Tibial nerve (tissue), 4 donors: ENCODE results near the gene SUGP2. TPM values are rescaled to one million over a fixed set of nuclear protein-coding genes. Genes with fewer than 3 reads are reported as not detected.
A peak's percentile ranks its signal among the peaks of the same experiment; 100 is the strongest.

Source experiments
- DNase-seq, 2 donors: peaks; one replicate each; pipeline ENCODE4 v3.0.0-alpha.2; 2019; ENCODE audit warnings: low spot score in 2 of 2
- H3K27ac ChIP-seq, 4 donors: fragments of 200-600 bp; sonication (generic) in 3 of 4; one replicate each; pipeline ENCODE4 v1.5.1; 2017 to 2019; ENCODE audit warnings: mild to moderate bottlenecking in 1 of 4
- H3K27me3 ChIP-seq, 2 donors: fragments of 200-600 bp; sonication (generic) in 1 of 2; one replicate each; pipeline versions ENCODE4 v1.5.1 to v1.6.0; 2017 to 2019
- H3K36me3 ChIP-seq, 3 donors: fragments of 200-600 bp; sonication (generic); one replicate each; pipeline ENCODE4 v1.5.1; 2018 to 2019
- H3K4me1 ChIP-seq, 4 donors: fragments of 200-600 bp; sonication (generic) in 3 of 4; one replicate each; pipeline ENCODE4 v1.5.1; 2017 to 2019
- H3K4me3 ChIP-seq, 4 donors: fragments of 200-600 bp; sonication (generic) in 3 of 4; one replicate each; pipeline ENCODE4 v1.5.1; 2017 to 2019; ENCODE audit warnings: mild to moderate bottlenecking in 1 of 4, moderate library complexity in 1 of 4
- H3K9me3 ChIP-seq, 4 donors: fragments of 200-600 bp; sonication (generic) in 3 of 4; one replicate each; pipeline ENCODE4 v1.5.1; 2017 to 2019
- CTCF ChIP-seq, 5 experiments: fragments of 200-600 bp in 3 of 5; fragments of 450-650 bp in 2 of 5; sonication (generic) in 3 of 5; IDR thresholded peaks; one replicate each; pipeline ENCODE4 v1.5.1; 2016 to 2019; ENCODE audit warnings: antibody characterized with exemption in 5 of 5, mild to moderate bottlenecking in 3 of 5, moderate library complexity in 2 of 5
- EP300 ChIP-seq, 2 donors: sonication (generic); formaldehyde crosslinking; IDR thresholded peaks; one replicate each; pipeline ENCODE4 v1.6.1; 2017; ENCODE audit warnings: antibody characterized with exemption in 2 of 2, mild to moderate bottlenecking in 1 of 2
- POLR2A ChIP-seq, 2 donors: fragments of 450-650 bp; IDR thresholded peaks; one replicate each; pipeline ENCODE4 v1.6.1; 2017; ENCODE audit warnings: antibody characterized with exemption in 2 of 2, mild to moderate bottlenecking in 2 of 2, moderate library complexity in 2 of 2
- WGBS, 2 donors: methylation state at CpG; one replicate each; pipeline ENCODE4 v1.1.5; 2018; 5-methylcytosine and 5-hydroxymethylcytosine counted together
- total RNA-seq, 4 donors: library from RNA; depleted of rRNA; stranded (reverse); fragments of >200 nt; gene quantifications; one replicate each; pipeline ENCODE4 v1.1.0, GENCODE V29; 2016

SUGP2 gene
- total RNA-seq, 4 donors from 2014 or later = 50.8 to 95.1 (median 65.1) TPM

GRCh38 chr19:18998276-18998675 lies 35.0 kb downstream of the SUGP2 start:
- H3K36me3 ChIP-seq = peaks cover 3 to 88% (median 6%) of the 10 kb centered on the region in 3 donors
- 89 to 94% methylated on average over 8 of the region's 8 CpGs for WGBS, 2 donors
- no peaks in the 10 kb centered on the region for H3K9me3 ChIP-seq
- TF ChIP-seq EP300 (IDR thresholded peaks at IDR 0.05) (no peak), POLR2A (IDR thresholded peaks at IDR 0.05) (no peak), CTCF (IDR thresholded peaks at IDR 0.05) (no peak)
- no peak overlapping the region for H3K4me3 ChIP-seq
- no peak for DNase-seq
- no peak overlapping the region for H3K27ac ChIP-seq
- H3K4me1 ChIP-seq = peaks cover 0 to 22% (median 0%) of the 10 kb centered on the region in 4 donors
- H3K27me3 ChIP-seq = no peaks in the 10 kb centered on the region

- H3K9me3 ChIP-seq = no peaks in the 10 kb centered on the region
- peaks cover 3 to 92% (median 6%) of the 10 kb centered on the region in 3 donors for H3K36me3 ChIP-seq
- H3K4me1 ChIP-seq = peaks cover 0 to 22% (median 0%) of the 10 kb centered on the region in 4 donors
- WGBS, 2 donors = 74 to 76% methylated on average over 6 of the region's 6 CpGs
- TF ChIP-seq POLR2A (IDR thresholded peaks at IDR 0.05) = no peak
- no peak for TF ChIP-seq EP300 (IDR thresholded peaks at IDR 0.05)
- no peak for TF ChIP-seq CTCF (IDR thresholded peaks at IDR 0.05)
- H3K27ac ChIP-seq = no peak overlapping the region
- no peak overlapping the region for H3K4me3 ChIP-seq
- no peak for DNase-seq
- no peaks in the 10 kb centered on the region for H3K27me3 ChIP-seq
Measured at GRCh38 chr19:18996796-18997394, 36.4 kb downstream of the SUGP2 start.

GRCh38 chr19:18996351-18996750 lies 37.0 kb downstream of the SUGP2 start:
- H3K4me1 ChIP-seq = peaks cover 0 to 22% (median 0%) of the 10 kb centered on the region in 4 donors
- no peaks in the 10 kb centered on the region for H3K9me3 ChIP-seq
- WGBS, 2 donors = 89 to 92% methylated on average over 10 of the region's 10 CpGs
- H3K27ac ChIP-seq = no peak overlapping the region
- no peak overlapping the region for H3K4me3 ChIP-seq
- H3K27me3 ChIP-seq = no peaks in the 10 kb centered on the region
- peaks cover 3 to 92% (median 6%) of the 10 kb centered on the region in 3 donors for H3K36me3 ChIP-seq
- TF ChIP-seq CTCF (IDR thresholded peaks at IDR 0.05) (no peak), EP300 (IDR thresholded peaks at IDR 0.05) (no peak), POLR2A (IDR thresholded peaks at IDR 0.05) (no peak)
- no peak for DNase-seq

GRCh38 chr19:18995804-18996241 lies 37.5 kb downstream of the SUGP2 start:
- no peak overlapping the region for H3K4me3 ChIP-seq
- peaks cover 0 to 22% (median 0%) of the 10 kb centered on the region in 4 donors for H3K4me1 ChIP-seq
- H3K27me3 ChIP-seq = no peaks in the 10 kb centered on the region
- peaks cover 3 to 92% (median 6%) of the 10 kb centered on the region in 3 donors for H3K36me3 ChIP-seq
- TF ChIP-seq POLR2A (IDR thresholded peaks at IDR 0.05) (no peak), EP300 (IDR thresholded peaks at IDR 0.05) (no peak), CTCF (IDR thresholded peaks at IDR 0.05) (peak in 3 of 5 experiments; percentile 10 to 25 (median 24))
- DNase-seq = no peak
- WGBS, 2 donors = 15 to 18% methylated on average over 5 of the region's 5 CpGs
- no peak overlapping the region for H3K27ac ChIP-seq
- H3K9me3 ChIP-seq = no peaks in the 10 kb centered on the region

- Histone ChIP-seq H3K27ac (no peak overlapping the region), H3K36me3 (peaks cover 3 to 75% (median 6%) of the 10 kb centered on the region in 3 donors)
- no peak for DNase-seq
Measured at GRCh38 chr19:18993115-18993514, 40.2 kb downstream of the SUGP2 start.

More at GRCh38 chr19:18993115-18993514, 40.2 kb downstream of the SUGP2 start:
- no peaks in the 10 kb centered on the region for H3K9me3 ChIP-seq
- H3K4me3 ChIP-seq = no peak overlapping the region
- peaks cover 0 to 4% (median 0%) of the 10 kb centered on the region in 4 donors for H3K4me1 ChIP-seq
- WGBS, 2 donors = 78 to 80% methylated on average over 10 of the region's 10 CpGs
- H3K27me3 ChIP-seq = no peaks in the 10 kb centered on the region
- TF ChIP-seq POLR2A (IDR thresholded peaks at IDR 0.05) (no peak), CTCF (IDR thresholded peaks at IDR 0.05) (no peak), EP300 (IDR thresholded peaks at IDR 0.05) (no peak)
